H1 (cell line): ENCODE measurements around the gene THOC5. TPM values are rescaled to one million over a fixed set of nuclear protein-coding genes. Genes with fewer than 3 reads are reported as not detected.
"Not testable (repeated sequence)": the region's sequence is repeated elsewhere in the genome, so short reads cannot be mapped to it uniquely, and the experiment has no call there.

Source experiments
- CTCF ChIA-PET: fragments of 300-600 bp; sonication (Branson Sonifier 250); formaldehyde crosslinking; loops from one replicate; lab custom pipeline; 2021; ENCODE audit not compliant: partially characterized antibody; lab: Charles Lee
- POLR2A ChIA-PET: fragments of 300-600 bp; sonication (Branson Sonifier 250); formaldehyde crosslinking; loops from one replicate; lab custom pipeline; 2021; ENCODE audit warnings: inconsistent platforms; ENCODE audit not compliant: partially characterized antibody; lab: Charles Lee
- DNase-seq, 2 experiments: peaks; one replicate each; pipeline versions ENCODE4 v3.0.0 to v3.0.0-alpha.2; 2010 to 2022; ENCODE audit warnings: low spot score in 2 of 2, low read depth in 1 of 2, mixed read lengths in 1 of 2
- FAIRE-seq: peaks from 2 replicates; lab custom pipeline; 2011; peaks lifted over from hg19 to GRCh38; lab: Jason Lieb, UNC
- H2AFZ ChIP-seq: 2 replicates; pipeline ENCODE4 v1.8.1; 2012; ENCODE audit warnings: low read length, inconsistent platforms
- H2AK5ac ChIP-seq: 2 replicates; pipeline ENCODE4 v1.6.1; 2013; ENCODE audit warnings: low read depth, low read length
- H2BK120ac ChIP-seq: replicated peaks from 2 replicates; pipeline ENCODE3; 2013; ENCODE audit warnings: low read depth, low read length, inconsistent platforms
- H2BK12ac ChIP-seq: 2 replicates; pipeline ENCODE4 v1.6.1; 2013; ENCODE audit warnings: low read depth, low read length
- H2BK15ac ChIP-seq: 2 replicates; pipeline ENCODE4 v1.6.1; 2013; ENCODE audit warnings: low read length
- H2BK20ac ChIP-seq: 2 replicates; pipeline ENCODE4 v1.6.1; 2013; ENCODE audit warnings: low read length
- H2BK5ac ChIP-seq: 2 replicates; pipeline ENCODE4 v1.6.1; 2013; ENCODE audit warnings: low read depth, low read length
- H3K14ac ChIP-seq: 2 replicates; pipeline ENCODE4 v1.6.1; 2013; ENCODE audit warnings: inconsistent platforms; ENCODE audit not compliant: insufficient read length
- H3K18ac ChIP-seq: 2 replicates; pipeline ENCODE4 v1.6.1; 2013; ENCODE audit warnings: low read length; ENCODE audit errors: extremely low read depth
- H3K23ac ChIP-seq: 2 replicates; pipeline ENCODE4 v1.6.1; 2013; ENCODE audit warnings: inconsistent platforms; ENCODE audit not compliant: insufficient read length
- H3K23me2 ChIP-seq: 2 replicates; pipeline ENCODE4 v1.6.1; 2013; ENCODE audit warnings: low read depth, low read length
- H3K27ac ChIP-seq: 2 replicates; pipeline ENCODE4 v1.6.1; 2011; ENCODE audit warnings: low read depth, low read length, inconsistent platforms
- H3K27me3 ChIP-seq, 4 experiments: replicated peaks in 1 of 4; 1 replicate in 1 of 4; 2 replicates in 3 of 4; pipeline versions ENCODE4 v1.6.1 to v1.8.1; 2011 to 2013; ENCODE audit warnings: low read length in 3 of 4, mild to moderate bottlenecking in 3 of 4, inconsistent platforms in 2 of 4, mixed read lengths in 2 of 4, moderate library complexity in 1 of 4; ENCODE audit not compliant: control insufficient read depth in 3 of 4, insufficient read depth in 3 of 4; ENCODE audit errors: extremely low read depth in 1 of 4
- H3K36me3 ChIP-seq, 4 experiments: 2 replicates each; pipeline versions ENCODE4 v1.6.1 to v1.8.1; 2011 to 2013; ENCODE audit warnings: mild to moderate bottlenecking in 4 of 4, low read length in 3 of 4, moderate library complexity in 2 of 4, control low read depth in 1 of 4, inconsistent platforms in 1 of 4; ENCODE audit not compliant: insufficient read depth in 4 of 4, control insufficient read depth in 2 of 4
- H3K4ac ChIP-seq: replicated peaks from 2 replicates; pipeline ENCODE3; 2013; ENCODE audit warnings: low read length, low read depth, mixed read lengths, inconsistent platforms; ENCODE audit not compliant: insufficient read length
- H3K4me1 ChIP-seq, 4 experiments: replicated peaks in 1 of 4; 1 replicate in 1 of 4; 2 replicates in 3 of 4; pipeline versions ENCODE4 v1.6.1 to v1.8.1; 2011 to 2013; ENCODE audit warnings: low read length in 3 of 4, inconsistent platforms in 2 of 4, mixed read lengths in 1 of 4; ENCODE audit not compliant: insufficient read depth in 4 of 4, control insufficient read depth in 3 of 4
- H3K4me2 ChIP-seq, 2 experiments: 2 replicates each; pipeline versions ENCODE4 v1.6.1 to v1.8.1; 2011 to 2013; ENCODE audit warnings: low read depth in 2 of 2, low read length in 2 of 2, control low read depth in 1 of 2, inconsistent platforms in 1 of 2, mild to moderate bottlenecking in 1 of 2; ENCODE audit not compliant: insufficient read depth in 1 of 2
- H3K4me3 ChIP-seq, 4 experiments: fragments of 200-600, 300-600 bp in 1 of 4; sonication (generic), shearing (Covaris generic), sonication (Bioruptor Twin) in 1 of 4; 2 replicates each; pipeline versions ENCODE4 v1.5.1 to v1.8.1; 2011 to 2016; ENCODE audit warnings: low read length in 4 of 4, low read depth in 3 of 4, control low read depth in 2 of 4, inconsistent platforms in 2 of 4, mild to moderate bottlenecking in 2 of 4, mixed read lengths in 1 of 4, moderate library complexity in 1 of 4; ENCODE audit not compliant: insufficient read depth in 2 of 4; ENCODE audit errors: extremely low read depth in 1 of 4
- H3K56ac ChIP-seq: replicated peaks from 2 replicates; pipeline ENCODE3; 2013; ENCODE audit warnings: low read depth, mild to moderate bottlenecking, mixed read lengths, low read length, inconsistent platforms; ENCODE audit not compliant: insufficient read length
- H3K79me1 ChIP-seq: 2 replicates; pipeline ENCODE4 v1.6.1; 2013; ENCODE audit warnings: low read depth, low read length, control low read depth
- H3K79me2 ChIP-seq, 2 experiments: 2 replicates each; pipeline versions ENCODE4 v1.6.1 to v1.8.1; 2012 to 2013; ENCODE audit warnings: low read length in 2 of 2, mild to moderate bottlenecking in 2 of 2, inconsistent platforms in 1 of 2; ENCODE audit not compliant: insufficient read depth in 2 of 2, control insufficient read depth in 1 of 2
- H3K9ac ChIP-seq, 4 experiments: replicated peaks in 1 of 4; 1 replicate in 1 of 4; 2 replicates in 3 of 4; pipeline versions ENCODE4 v1.6.1 to v1.8.1; 2011 to 2013; ENCODE audit warnings: low read depth in 3 of 4, low read length in 3 of 4, control low read depth in 2 of 4, mild to moderate bottlenecking in 2 of 4, moderate library complexity in 2 of 4, inconsistent platforms in 1 of 4; ENCODE audit errors: extremely low read depth in 1 of 4
- H3K9me3 ChIP-seq, 2 experiments: 2 replicates each; pipeline versions ENCODE4 v1.6.1 to v1.8.1; 2012 to 2013; ENCODE audit warnings: mild to moderate bottlenecking in 2 of 2, moderate library complexity in 2 of 2, control low read depth in 1 of 2, inconsistent platforms in 1 of 2, low read depth in 1 of 2, low read length in 1 of 2, mixed read lengths in 1 of 2; ENCODE audit not compliant: insufficient read depth in 2 of 2
- H4K20me1 ChIP-seq, 2 experiments: replicated peaks in 1 of 2; 2 replicates each; pipeline versions ENCODE3 to v1.8.1; 2011 to 2013; ENCODE audit warnings: inconsistent platforms in 2 of 2, low read length in 2 of 2, mild to moderate bottlenecking in 1 of 2; ENCODE audit not compliant: insufficient read depth in 2 of 2, control insufficient read depth in 1 of 2
- H4K5ac ChIP-seq: 2 replicates; pipeline ENCODE4 v1.6.1; 2013; ENCODE audit warnings: low read length, low read depth, mixed read lengths, inconsistent platforms; ENCODE audit not compliant: insufficient read length
- H4K8ac ChIP-seq: 2 replicates; pipeline ENCODE4 v1.8.0; 2013; ENCODE audit warnings: mild to moderate bottlenecking, moderate library complexity, low read length, inconsistent platforms; ENCODE audit not compliant: insufficient read depth; ENCODE audit errors: extremely low read depth
- H4K91ac ChIP-seq: replicated peaks from 2 replicates; pipeline ENCODE3; 2013; ENCODE audit warnings: low read length, mixed read lengths, inconsistent platforms; ENCODE audit not compliant: insufficient read length
- WGBS, 2 experiments: shearing (Covaris generic) in 1 of 2; methylation state at CpG; one replicate each; pipeline versions ENCODE4 v1.1.6 to v1.1.7; 2013 to 2015; ENCODE audit warnings: low lambda C conversion rate in 2 of 2, mixed read lengths in 2 of 2, inconsistent platforms in 1 of 2, low coverage in 1 of 2, missing lambda C conversion rate in 1 of 2; ENCODE audit not compliant: insufficient replicate concordance in 2 of 2, insufficient coverage in 1 of 2, insufficient read length in 1 of 2; ENCODE audit errors: extremely low coverage in 1 of 2, missing lambda C conversion rate in 1 of 2; 5-methylcytosine and 5-hydroxymethylcytosine counted together
- polyA plus RNA-seq, 7 experiments: library from polyadenylated mRNA; depleted of rRNA in 3 of 7; stranded (reverse) in 5 of 7; unstranded in 2 of 7; fragments of >200 nt in 5 of 7; fragments of 200-250 nt in 2 of 7; gene quantifications; 1 replicate in 5 of 7; 2 replicates in 1 of 7; 4 replicates in 1 of 7; pipeline versions ENCODE4 v1.2.1 to v1.2.3, GENCODE V29; 2011 to 2013; ENCODE audit warnings: missing spikeins in 2 of 7, mixed read lengths in 2 of 7
- total RNA-seq: library from RNA; stranded (reverse); fragmentation: NEBNext Ultra II Directional; extraction: Animal tissue kit (Norgen Biotek cat#: 25700); gene quantifications from 2 replicates; pipeline ENCODE4 v1.2.1, GENCODE V29; 2021

THOC5 gene
- total and polyA plus RNA-seq, 2 of the 8 experiments (the other 6 are each of a cell fraction or from before 2014, with no cell fraction given) = 27.7 to 65.7 TPM

GRCh38 chr22:29566513-29566912 lies 13.0 kb upstream of the THOC5 start:
- not testable (repeated sequence) for H3K4me2 ChIP-seq, H3K4ac ChIP-seq, H3K79me2 ChIP-seq, H3K27ac ChIP-seq, H2BK120ac ChIP-seq, H3K79me1 ChIP-seq, H2BK15ac ChIP-seq, H3K23me2 ChIP-seq, H4K8ac ChIP-seq, DNase-seq, H3K23ac ChIP-seq, H2BK5ac ChIP-seq, H3K9me3 ChIP-seq, H4K91ac ChIP-seq, H3K9ac ChIP-seq, H2BK12ac ChIP-seq, H2BK20ac ChIP-seq, H3K27me3 ChIP-seq, H4K5ac ChIP-seq, H2AK5ac ChIP-seq, H3K14ac ChIP-seq, FAIRE-seq, H3K18ac ChIP-seq, H3K56ac ChIP-seq, H2AFZ ChIP-seq, H3K4me3 ChIP-seq, H3K4me1 ChIP-seq
- 92% methylated on average over 7 of the region's 7 CpGs; no CpG with 5 or more reads in 1 of the 2 experiments for WGBS, 2 experiments
- Histone ChIP-seq H4K20me1 (peaks cover 0 to 17% of the 10 kb centered on the region in 2 experiments), H3K36me3 (peaks cover 17 to 73% (median 46%) of the 10 kb centered on the region in 4 experiments)
- ChIA-PET POLR2A (interaction anchor here (0.7 to 5.0 kb wide), 9 partner anchors 8 to 178 kb away, joined by 3 to 43 read pairs (median 4); partner anchors contain the start of genes AP1B1 and THOC5), CTCF (interaction anchor here (3.5 kb wide), 1 partner anchor 12 kb away, joined by 17 read pairs; the partner anchor contains the start of gene THOC5)
